HFF-Myc (cell line): Measurements from ENCODE around the gene GSG1.

Experiments
- DNase-seq: peaks from one replicate; pipeline ENCODE4 v3.0.0-alpha.2; 2011; ENCODE audit warnings: low read depth; ENCODE audit errors: extremely low read depth
- H3K4me3 ChIP-seq: replicated peaks from 2 replicates; pipeline ENCODE4 v1.5.1; 2011; ENCODE audit warnings: low read depth, mild to moderate bottlenecking, control low read depth, low read length
- TF ChIP-seq, protein P1 (sequence below): IDR thresholded peaks from 2 replicates; pipeline ENCODE4 v1.5.1; 2012; ENCODE audit warnings: mild to moderate bottlenecking, low read depth, low read length, control low read depth; ENCODE audit errors: missing control alignments

GSG1 gene

GRCh38 chr12:13049816-13050215 lies 53.7 kb downstream of the GSG1 start:
- DNase-seq = no peak
- TF ChIP-seq, protein P1, sequence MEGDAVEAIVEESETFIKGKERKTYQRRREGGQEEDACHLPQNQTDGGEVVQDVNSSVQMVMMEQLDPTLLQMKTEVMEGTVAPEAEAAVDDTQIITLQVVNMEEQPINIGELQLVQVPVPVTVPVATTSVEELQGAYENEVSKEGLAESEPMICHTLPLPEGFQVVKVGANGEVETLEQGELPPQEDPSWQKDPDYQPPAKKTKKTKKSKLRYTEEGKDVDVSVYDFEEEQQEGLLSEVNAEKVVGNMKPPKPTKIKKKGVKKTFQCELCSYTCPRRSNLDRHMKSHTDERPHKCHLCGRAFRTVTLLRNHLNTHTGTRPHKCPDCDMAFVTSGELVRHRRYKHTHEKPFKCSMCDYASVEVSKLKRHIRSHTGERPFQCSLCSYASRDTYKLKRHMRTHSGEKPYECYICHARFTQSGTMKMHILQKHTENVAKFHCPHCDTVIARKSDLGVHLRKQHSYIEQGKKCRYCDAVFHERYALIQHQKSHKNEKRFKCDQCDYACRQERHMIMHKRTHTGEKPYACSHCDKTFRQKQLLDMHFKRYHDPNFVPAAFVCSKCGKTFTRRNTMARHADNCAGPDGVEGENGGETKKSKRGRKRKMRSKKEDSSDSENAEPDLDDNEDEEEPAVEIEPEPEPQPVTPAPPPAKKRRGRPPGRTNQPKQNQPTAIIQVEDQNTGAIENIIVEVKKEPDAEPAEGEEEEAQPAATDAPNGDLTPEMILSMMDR = no peak
- H3K4me3 ChIP-seq = no peak overlapping the region

DNA sequence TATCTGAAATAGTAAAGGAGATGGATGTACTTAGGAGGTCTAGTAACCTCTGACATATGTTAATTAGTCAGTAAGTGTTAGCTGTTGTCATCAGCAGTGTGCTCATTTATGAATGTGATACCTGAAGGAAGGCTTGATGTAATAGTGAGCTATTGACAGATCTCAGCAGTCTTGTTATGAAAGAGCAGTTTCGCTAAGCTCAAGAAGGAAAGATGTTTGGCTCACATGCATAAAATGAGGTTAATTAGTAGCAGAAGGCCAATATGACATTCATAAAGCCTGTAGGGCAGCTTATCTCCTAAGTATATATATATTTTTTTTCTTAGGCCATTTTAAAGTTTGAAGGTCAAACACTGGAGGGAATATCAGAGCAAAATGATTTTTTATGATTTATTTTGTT lies 56.5 kb downstream of the GSG1 start:
- TF ChIP-seq, protein P1 = no peak
- no peak overlapping the region for H3K4me3 ChIP-seq
- DNase-seq = no peak

DNA sequence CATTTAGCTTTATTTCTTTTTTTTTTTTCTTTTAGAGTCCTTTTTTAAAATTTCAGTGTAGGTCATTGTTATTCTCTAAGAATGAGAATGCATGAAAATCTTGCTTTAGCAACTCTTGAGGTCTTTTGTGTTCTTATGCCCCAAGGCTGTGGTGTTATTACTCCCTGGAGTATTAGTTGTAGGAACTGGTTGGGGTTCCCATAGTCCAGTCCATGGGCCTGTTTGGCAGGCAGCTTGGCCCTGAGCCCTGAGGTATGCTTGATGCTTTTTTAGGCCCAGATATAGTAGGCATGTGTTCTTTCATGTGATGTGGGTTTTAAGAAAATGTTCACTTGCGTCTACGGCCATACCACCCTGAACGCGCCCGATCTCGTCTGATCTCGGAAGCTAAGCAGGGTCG lies 57.7 kb downstream of the GSG1 start:
- H3K4me3 ChIP-seq = no peak overlapping the region
- DNase-seq = no peak
- TF ChIP-seq, protein P1 = no peak

- peak overlapping the region; percentile 89 for H3K4me3 ChIP-seq
- TF ChIP-seq, protein P1 = no peak
- no peak for DNase-seq
These were observed 58.6 kb downstream of the GSG1 start for GRCh38 chr12:13044906-13045299.

DNA sequence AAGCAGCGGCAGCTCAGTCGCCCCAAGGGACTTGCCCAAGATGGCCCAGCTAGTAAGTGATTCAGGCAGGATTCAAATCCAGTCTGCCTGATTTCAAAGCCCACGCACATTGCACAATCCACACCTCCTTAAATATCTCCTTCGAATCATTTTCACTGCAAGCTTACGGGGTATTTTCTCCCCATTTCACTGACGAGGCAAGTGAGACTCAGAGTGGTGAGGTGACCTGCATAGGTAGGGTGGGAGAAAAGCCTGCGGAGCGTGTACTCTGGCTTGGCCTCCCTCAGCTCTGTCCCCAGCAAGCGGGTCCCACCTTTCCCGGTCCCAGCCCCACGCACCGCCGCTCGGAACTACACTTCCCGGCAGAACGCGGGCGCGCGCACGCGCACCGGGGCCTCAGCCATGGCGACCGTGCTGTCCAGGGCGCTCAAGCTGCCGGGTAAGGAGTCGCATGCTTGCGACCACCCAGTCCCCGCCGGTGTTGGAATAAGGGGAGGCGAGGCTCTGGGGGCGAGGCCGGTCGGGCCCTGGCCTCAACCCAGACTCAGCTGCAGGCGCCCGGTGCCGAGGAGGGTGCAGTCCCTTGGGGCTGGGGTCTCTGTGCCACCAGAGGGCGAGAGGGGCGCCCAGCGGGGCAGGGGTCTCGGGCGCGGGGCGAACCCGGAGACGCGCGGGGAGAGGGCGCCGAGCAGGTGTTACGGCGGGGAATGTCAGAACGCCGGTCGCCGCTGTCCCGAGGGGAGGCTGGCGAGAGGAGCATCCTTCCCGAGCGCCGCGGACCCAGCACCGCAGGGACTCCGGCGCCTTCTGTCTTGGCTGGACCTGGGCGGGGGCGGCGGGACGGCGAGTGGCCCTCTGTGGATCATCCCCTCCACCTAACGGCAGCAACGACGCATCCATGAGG lies 59.2 kb downstream of the GSG1 start, which contains the start of gene FAM234B:
Gene FAM234B (plus strand): TSS at position 380 of the 904 bp plus-strand sequence. CDS start 23 bp downstream, at position 403.
- TF ChIP-seq, protein P1 = no peak
- H3K4me3 ChIP-seq = peak within 1 kb of the TSS; percentile 89
- no peak for DNase-seq

- TF ChIP-seq, protein P1 = no peak
- H3K4me3 ChIP-seq = no peak overlapping the region
- DNase-seq = no peak
These were observed 60.7 kb downstream of the GSG1 start for GRCh38 chr12:13042666-13043230.
